OCI-LY1 (cell line): ENCODE results near the gene ZNF609.

ENCODE experiments used
- EZH2 ChIP-seq: fragments of 200-600 bp; sonication (generic), shearing (Covaris generic); IDR thresholded peaks from 2 replicates; pipeline ENCODE4 v1.8.0; 2017; ENCODE audit warnings: borderline replicate concordance, mixed run types, mild to moderate bottlenecking, antibody characterized with exemption, low read length, moderate library complexity, mixed read lengths
- TF ChIP-seq, protein P1 (sequence below): fragments of 200-600 bp; sonication (generic), shearing (Covaris generic); IDR thresholded peaks from 2 replicates; pipeline ENCODE4 v1.5.1; 2017; ENCODE audit warnings: mild to moderate bottlenecking, antibody characterized with exemption, low read length, moderate library complexity, mixed read lengths

DNA sequence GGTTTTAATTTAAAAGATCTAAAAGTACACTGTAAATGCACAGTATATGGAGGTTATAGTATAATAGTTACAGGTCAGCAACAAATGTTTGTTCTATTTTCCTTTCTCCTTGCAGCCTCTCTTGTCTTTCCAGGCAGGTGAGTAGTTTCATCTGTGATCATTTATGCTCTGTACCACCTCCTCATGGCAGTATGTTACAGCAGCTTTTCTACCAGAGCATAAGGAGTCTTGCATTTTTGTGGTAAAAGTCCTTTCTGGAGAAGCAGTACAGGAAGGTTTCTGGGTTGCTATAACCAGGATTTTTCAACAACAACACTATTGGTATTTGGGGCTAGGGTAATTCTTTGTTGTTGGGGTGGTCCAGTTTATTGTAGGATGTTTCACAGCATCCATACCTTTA is 59.5 kb downstream of the ZNF609 start:
- TF ChIP-seq, protein P1, sequence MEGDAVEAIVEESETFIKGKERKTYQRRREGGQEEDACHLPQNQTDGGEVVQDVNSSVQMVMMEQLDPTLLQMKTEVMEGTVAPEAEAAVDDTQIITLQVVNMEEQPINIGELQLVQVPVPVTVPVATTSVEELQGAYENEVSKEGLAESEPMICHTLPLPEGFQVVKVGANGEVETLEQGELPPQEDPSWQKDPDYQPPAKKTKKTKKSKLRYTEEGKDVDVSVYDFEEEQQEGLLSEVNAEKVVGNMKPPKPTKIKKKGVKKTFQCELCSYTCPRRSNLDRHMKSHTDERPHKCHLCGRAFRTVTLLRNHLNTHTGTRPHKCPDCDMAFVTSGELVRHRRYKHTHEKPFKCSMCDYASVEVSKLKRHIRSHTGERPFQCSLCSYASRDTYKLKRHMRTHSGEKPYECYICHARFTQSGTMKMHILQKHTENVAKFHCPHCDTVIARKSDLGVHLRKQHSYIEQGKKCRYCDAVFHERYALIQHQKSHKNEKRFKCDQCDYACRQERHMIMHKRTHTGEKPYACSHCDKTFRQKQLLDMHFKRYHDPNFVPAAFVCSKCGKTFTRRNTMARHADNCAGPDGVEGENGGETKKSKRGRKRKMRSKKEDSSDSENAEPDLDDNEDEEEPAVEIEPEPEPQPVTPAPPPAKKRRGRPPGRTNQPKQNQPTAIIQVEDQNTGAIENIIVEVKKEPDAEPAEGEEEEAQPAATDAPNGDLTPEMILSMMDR: no peak
- no peak for TF ChIP-seq EZH2
